GM13976 (cell line): ENCODE data around the gene C19orf67.

Experiments used
- DNase-seq: peaks from one replicate; pipeline ENCODE4 v3.0.0; 2012; ENCODE audit warnings: low spot score
- in situ Hi-C: fragments of 300-500 bp; cut with MboI; formaldehyde crosslinking; loops from one replicate; pipeline ENCODE4 v1.12.0; 2022; ENCODE audit warnings: low sequenced_read_pairs, mixed read lengths, inconsistent platforms; ENCODE audit not compliant: unreplicated experiment
- TF ChIP-seq, protein P1 (sequence below): IDR thresholded peaks from 2 replicates; pipeline ENCODE4 v1.5.1; 2012; ENCODE audit warnings: borderline replicate concordance, mild to moderate bottlenecking; ENCODE audit not compliant: insufficient read depth; ENCODE audit errors: extremely low read depth, missing control alignments, control extremely low read depth

The C19orf67 gene

DNA sequence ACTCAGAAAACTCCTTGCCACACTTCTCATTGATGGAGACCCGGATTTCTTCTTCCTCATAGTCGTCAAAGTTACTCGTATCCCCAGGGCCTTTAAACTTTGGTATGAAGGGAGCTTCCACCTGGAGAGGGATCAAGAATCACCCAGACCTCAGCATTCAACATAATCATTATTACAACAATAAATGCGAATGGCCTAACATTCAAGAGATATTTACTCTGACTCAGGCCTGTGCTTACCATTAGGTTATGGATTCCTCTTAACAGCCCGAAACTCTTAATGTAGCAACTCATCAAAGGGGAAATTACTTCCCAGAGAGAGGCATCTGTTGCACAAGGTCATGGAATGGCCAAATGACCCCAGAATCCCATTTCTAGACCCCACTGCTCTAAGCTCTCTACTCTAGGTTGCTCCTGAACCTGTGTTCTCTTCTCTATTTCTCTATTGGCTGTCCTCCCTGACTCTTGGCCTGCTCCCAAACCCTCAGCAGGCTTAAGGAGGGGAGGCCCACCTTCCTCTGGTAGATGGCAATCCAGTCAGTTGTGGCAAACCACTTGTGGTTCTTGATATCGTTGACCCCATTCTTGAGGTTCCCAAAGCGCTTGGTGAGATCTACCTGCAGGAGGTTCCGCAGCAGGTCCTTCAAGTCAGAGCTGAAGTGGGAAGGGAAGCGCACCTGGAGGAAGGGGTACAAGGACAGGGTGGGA, 7.7 kb upstream of the C19orf67 start:
- in situ Hi-C loops, result no loop called here
- no peak for DNase-seq
- TF ChIP-seq, protein P1, sequence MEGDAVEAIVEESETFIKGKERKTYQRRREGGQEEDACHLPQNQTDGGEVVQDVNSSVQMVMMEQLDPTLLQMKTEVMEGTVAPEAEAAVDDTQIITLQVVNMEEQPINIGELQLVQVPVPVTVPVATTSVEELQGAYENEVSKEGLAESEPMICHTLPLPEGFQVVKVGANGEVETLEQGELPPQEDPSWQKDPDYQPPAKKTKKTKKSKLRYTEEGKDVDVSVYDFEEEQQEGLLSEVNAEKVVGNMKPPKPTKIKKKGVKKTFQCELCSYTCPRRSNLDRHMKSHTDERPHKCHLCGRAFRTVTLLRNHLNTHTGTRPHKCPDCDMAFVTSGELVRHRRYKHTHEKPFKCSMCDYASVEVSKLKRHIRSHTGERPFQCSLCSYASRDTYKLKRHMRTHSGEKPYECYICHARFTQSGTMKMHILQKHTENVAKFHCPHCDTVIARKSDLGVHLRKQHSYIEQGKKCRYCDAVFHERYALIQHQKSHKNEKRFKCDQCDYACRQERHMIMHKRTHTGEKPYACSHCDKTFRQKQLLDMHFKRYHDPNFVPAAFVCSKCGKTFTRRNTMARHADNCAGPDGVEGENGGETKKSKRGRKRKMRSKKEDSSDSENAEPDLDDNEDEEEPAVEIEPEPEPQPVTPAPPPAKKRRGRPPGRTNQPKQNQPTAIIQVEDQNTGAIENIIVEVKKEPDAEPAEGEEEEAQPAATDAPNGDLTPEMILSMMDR, result no peak

DNA sequence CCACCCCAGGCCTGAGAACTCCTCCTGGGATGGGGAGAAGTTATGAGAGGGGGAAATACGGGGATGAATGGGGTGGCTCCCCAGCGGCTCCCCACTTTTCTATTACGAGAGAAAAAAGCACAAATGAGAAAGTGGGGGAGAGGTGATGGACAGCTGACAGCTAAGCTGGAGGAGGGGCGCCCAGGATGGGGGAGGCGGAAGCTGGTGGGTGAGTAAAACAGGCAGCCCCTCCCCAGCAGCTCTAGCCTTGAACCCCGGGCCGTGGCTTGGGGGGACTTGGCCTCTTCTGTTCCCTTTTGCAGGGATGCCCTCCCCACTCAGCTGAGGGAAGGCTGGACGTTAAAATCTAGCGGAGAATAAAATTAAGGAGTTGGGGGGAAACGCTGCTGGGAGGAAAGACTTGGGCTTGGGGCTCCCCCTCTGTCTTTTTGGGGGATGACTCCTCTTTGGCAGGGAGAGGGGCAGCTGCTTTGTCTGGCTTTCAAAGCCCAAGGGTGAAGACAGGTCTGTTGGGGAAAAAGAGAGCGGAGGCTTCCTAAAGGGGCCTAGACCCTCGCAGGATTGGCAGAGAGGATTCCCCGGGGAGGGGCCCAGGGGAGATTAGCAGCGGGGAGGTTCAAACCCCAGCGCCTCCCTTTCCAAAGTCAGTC, 6.4 kb upstream of the C19orf67 start:
- TF ChIP-seq, protein P1, result no peak
- peak; percentile 79 for DNase-seq
- in situ Hi-C loops, result no loop called here

DNA sequence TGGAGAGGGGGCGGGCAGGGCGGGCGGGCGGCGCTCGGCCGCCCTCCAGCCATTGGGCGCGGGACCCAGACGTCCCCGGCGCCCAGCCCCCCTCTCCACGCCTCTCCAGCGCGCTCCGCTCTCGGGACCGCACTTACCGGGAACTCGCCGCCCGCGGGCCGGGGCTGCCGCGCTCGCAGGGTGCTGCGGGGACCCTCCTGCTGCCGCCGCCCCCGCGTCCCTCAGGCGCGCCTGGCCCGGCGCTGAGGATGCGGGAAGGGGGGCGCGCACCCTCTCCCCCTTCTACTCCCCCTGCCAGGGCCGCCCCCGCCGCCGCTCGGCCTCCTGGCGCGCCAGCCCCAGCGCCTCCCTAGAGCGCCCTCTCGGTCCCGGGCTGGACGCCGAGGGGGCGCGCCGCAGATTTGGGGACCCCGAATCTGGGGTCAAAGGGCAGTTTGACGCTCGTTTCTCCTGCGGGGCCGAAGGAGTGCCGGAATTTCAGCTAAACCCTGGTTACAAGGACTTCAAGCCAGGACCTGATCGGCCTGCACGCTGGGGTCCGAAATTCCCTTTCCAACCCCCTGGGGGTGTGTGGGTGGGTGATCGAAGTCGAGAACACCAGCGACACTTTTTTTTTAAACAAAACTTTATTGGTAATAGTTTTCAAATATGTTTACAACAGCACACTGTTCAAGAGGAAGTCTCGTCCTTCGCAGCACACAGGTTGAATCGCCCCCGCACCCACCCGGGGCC, 5.7 kb upstream of the C19orf67 start:
- in situ Hi-C loops, result no loop called here
- DNase-seq, result peak; percentile 94
- TF ChIP-seq, protein P1, result peak; percentile 22

DNA sequence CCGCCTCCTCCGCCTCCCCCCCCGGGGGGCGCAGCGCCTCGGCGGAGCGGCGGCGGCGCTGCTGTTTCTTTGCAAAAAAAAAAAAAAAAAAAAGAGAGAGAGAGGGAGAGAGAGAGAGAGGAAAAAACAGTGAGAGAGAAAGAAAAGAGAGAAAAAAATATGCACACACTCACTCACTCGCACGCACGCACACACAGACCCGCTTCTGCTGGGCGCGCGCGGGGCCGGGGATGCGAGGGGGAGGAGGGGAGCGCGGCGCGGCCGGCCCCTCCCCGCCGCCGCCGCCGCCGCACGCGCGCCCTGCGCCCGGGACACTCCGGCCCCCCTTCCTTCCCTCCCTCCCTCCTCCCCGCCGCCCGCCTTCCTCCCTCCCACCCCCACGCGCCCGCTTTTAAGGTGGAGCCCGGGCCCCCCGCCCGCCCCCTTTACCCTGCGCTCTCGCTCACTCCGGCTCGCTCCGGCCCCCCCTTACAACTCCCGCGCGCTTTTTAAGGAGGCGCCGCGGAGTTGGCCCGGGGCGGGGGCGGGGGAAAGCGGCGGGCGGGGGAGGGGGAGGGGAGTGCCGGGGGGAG, 5.0 kb upstream of the C19orf67 start, which contains the start of gene SAMD1:
Gene SAMD1 (minus strand): TSS at position 243 of the 572 bp plus-strand sequence.
- DNase-seq, result peak; percentile 91
- in situ Hi-C loops, result no loop called here
- TF ChIP-seq, protein P1, result no peak

DNA sequence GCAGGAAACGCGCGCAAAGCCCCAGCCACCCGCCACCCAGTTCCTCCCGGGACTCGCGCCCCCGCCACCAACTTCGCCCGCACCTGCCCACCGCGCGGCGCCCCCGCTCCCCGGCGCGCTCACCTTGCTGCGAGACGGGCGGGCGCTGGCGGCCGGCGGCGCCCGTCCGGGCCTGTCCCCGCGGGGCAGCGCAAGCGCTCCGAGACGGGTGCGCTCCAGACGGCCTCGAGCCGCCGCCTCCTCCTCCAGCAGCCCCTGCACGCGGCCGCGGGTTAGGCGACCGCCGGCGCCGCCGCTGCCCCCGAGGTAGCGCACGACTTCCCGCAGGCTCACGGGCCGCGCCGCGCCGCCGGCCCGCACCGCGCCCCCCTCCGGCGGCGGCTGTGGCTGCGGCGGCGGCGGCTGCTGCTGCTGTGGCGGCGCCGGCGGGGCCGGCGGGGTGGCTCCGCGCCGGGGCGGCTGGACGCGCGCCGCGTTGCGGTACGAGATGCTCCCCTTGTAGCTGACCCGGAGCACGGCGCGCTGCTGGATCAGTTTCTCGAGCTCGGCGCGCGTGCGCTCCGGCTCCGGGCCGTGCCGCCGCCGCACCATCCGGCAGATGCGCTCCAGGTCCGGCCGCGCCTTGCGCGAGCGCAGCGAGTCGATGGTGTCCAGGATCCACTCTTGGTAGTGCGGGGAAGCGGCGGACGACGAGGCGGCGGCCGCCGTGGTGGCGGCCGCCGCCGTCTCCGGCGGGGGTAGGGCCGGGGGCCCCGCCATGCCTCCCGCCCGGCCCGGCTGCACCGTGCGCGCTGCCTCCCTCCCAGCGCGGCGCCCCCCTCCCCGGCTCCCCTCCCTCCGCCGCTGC, 4.3 kb upstream of the C19orf67 start:
- no peak for DNase-seq

DNA sequence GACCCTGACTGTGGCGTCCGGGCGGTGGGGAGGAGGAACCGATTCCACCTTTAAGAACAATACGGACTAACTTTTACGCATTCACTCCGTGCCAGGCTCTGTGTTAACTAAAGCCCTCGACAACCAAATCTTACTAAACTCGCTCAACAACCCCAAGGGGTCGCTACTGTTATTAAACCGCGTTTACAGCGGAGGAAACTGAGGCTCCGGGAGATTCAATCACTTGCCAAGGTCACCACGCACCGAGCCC, 3.8 kb upstream of the C19orf67 start:
- in situ Hi-C loops, result no loop called here
- TF ChIP-seq, protein P1, result no peak
- DNase-seq, result no peak

More for the DNA sequence above, 4.3 kb upstream of the C19orf67 start:
- in situ Hi-C loops, result no loop called here
- TF ChIP-seq, protein P1, result peak; percentile 21
